ENCODE results near the gene MYF6. TPM values are rescaled to one million over a fixed set of nuclear protein-coding genes. Genes with fewer than 3 reads are reported as not detected.

The MYF6 gene
- total and polyA plus RNA-seq, 2 of the 13 experiments (the other 11 are each of a cell fraction or from before 2014, with no cell fraction given): not detected

DNA sequence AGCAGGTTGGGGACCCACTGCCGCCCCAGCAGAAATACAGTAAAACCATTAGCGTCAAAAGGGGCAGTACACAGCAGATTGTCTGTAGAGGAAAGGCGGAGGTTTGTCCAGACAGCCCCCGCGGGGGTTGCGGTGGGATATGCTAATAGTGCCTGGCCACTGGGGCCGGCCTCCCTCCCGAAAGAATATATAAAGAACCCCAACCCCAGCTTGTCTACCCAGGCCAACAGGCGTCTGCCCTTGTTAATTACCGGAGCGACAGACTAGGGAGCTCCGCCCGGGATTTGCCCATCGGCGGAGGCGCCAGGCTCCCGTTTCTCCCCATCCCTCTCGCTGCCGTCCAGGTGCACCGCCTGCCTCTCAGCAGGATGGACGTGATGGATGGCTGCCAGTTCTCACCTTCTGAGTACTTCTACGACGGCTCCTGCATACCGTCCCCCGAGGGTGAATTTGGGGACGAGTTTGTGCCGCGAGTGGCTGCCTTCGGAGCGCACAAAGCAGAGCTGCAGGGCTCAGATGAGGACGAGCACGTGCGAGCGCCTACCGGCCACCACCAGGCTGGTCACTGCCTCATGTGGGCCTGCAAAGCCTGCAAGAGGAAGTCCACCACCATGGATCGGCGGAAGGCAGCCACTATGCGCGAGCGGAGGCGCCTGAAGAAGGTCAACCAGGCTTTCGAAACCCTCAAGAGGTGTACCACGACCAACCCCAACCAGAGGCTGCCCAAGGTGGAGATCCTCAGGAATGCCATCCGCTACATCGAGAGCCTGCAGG lies 9.4 kb downstream of the MYF6 start, which contains the start of gene MYF5 (continued):
- TF ChIP-seq AHDC1 (CRISPR knock-in tag; IDR thresholded peaks at IDR 0.05; ENCODE audit: borderline replicate concordance) (no peak), NFYB (CRISPR knock-in tag; IDR thresholded peaks at IDR 0.05) (no peak), ZNF550 (CRISPR knock-in tag; IDR thresholded peaks at IDR 0.05; ENCODE audit: borderline replicate concordance) (no peak), HOMEZ (CRISPR knock-in tag; IDR thresholded peaks at IDR 0.05; ENCODE audit: low read depth) (no peak), SRSF9 (IDR thresholded peaks at IDR 0.05; ENCODE audit: borderline replicate concordance, insufficient read depth, low read depth, low read length, poor library complexity, severe bottlenecking) (no peak), CHCHD3 (CRISPR knock-in tag; IDR thresholded peaks at IDR 0.05) (no peak), ZNF350 (CRISPR knock-in tag; IDR thresholded peaks at IDR 0.05; ENCODE audit: borderline replicate concordance, low read depth) (no peak)
